Mesodermal cell (in vitro differentiated cells): ENCODE measurements around the gene CAVIN1.

Source experiments
- H3K27ac ChIP-seq: 2 replicates; pipeline ENCODE4 v1.7.0; 2013; ENCODE audit warnings: mild to moderate bottlenecking, low read depth, low read length, moderate library complexity; ENCODE audit not compliant: severe bottlenecking
- H3K36me3 ChIP-seq: 2 replicates; pipeline ENCODE4 v1.7.1; 2013; ENCODE audit warnings: mild to moderate bottlenecking, low read length, moderate library complexity; ENCODE audit not compliant: control insufficient read depth, insufficient read depth
- H3K4me1 ChIP-seq: one replicate; pipeline ENCODE4 v1.7.1; 2013; ENCODE audit warnings: mild to moderate bottlenecking, low read length; ENCODE audit not compliant: insufficient read depth, control insufficient read depth, poor library complexity, severe bottlenecking
- H3K4me3 ChIP-seq: 2 replicates; pipeline ENCODE4 v1.7.0; 2013; ENCODE audit warnings: low read length, control low read depth, mild to moderate bottlenecking; ENCODE audit not compliant: insufficient read depth, poor library complexity, severe bottlenecking; ENCODE audit errors: extremely low read depth
- H3K9me3 ChIP-seq: 2 replicates; pipeline ENCODE4 v1.7.1; 2013; ENCODE audit warnings: mild to moderate bottlenecking, low read length, moderate library complexity; ENCODE audit not compliant: control insufficient read depth
- WGBS, 2 experiments: methylation state at CpG; one replicate each; pipeline ENCODE4 v1.1.5; 2013; ENCODE audit warnings: missing lambda C conversion rate in 2 of 2; ENCODE audit not compliant: insufficient coverage in 2 of 2; 5-methylcytosine and 5-hydroxymethylcytosine counted together

Gene CAVIN1

DNA sequence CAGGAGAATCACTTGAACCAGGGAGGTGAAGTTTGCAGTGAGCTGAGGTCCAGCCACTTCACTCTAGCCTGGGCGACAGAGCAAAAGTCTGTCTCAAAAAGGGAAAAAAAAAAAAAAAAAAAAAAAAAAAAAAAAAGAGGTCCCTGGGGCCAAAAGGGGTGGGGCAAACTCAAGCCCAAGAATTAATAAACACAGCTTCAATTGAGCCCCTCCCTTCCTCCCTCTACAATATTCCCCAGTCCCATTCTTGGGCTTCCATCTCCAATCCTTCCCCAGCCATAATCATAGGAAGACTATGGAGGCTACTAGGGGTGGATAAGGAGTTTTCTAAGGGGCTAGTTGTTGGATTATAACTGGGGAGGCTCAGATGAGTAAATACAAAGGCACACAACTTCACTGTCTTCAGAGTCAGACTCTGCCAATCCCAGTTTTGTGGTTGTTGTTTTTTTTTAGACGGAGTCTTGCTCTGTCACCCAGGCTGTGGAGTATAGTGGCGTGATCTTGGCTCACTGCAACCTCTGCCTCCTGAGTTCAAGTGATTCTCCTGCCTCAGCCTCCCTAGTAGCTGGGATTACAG is 9.5 kb downstream of the CAVIN1 start:
- H3K4me1 ChIP-seq: peaks cover 26% of the 10 kb centered on the region
- WGBS, 2 experiments: 88 to 100% methylated on average over 2 to 3 of the region's 3 CpGs
- H3K27ac ChIP-seq: no peak overlapping the region
- no peaks in the 10 kb centered on the region for H3K9me3 ChIP-seq
- H3K4me3 ChIP-seq: no peak overlapping the region
- H3K36me3 ChIP-seq: peaks cover 43% of the 10 kb centered on the region

DNA sequence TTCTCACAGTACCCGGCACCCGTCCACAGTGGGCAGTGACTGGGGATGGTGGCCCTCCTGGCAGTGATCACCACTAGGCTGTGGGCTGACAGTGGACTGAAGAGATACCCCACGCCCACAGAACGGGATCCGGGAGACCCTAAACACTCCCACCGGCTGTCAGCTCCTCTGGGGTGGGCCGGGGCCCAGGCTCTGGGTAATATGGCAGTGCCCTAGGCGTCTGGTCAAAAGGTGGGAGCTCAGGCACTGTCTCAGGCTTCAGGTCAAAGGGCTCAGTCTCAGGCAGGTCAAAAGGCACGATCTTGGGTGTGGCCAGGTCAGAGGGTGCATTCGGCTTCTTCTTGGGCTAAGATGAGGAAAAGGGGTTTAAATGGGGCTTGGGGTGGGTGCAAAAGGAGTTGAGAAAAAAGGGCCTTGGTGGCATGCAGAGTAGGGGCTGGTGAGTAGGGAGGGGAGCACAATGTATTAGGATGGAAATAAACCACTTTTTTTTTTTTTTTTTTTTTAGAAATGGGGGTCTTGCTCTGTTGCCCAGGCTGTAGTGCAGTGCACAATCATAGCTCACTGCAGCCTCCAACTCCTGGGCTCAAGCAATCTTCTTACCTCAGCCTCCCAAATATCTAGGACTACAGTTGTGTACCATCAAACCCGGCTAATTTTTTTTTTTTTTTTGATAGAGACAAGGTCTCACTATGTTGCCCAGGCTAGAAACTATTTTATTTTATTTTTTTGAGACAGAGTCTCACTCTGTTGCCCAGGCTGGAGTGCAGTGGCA is 11.0 kb downstream of the CAVIN1 start:
- peaks cover 40% of the 10 kb centered on the region for H3K4me1 ChIP-seq
- 97 to 98% methylated on average over 10 of the region's 11 CpGs for WGBS, 2 experiments
- peaks cover 35% of the 10 kb centered on the region for H3K36me3 ChIP-seq
- no peaks in the 10 kb centered on the region for H3K9me3 ChIP-seq
- H3K4me3 ChIP-seq: no peak overlapping the region
- no peak overlapping the region for H3K27ac ChIP-seq

- peaks cover 28% of the 10 kb centered on the region for H3K36me3 ChIP-seq
- no peaks in the 10 kb centered on the region for H3K9me3 ChIP-seq
- WGBS, 2 experiments: 95 to 100% methylated on average over 2 of the region's 4 CpGs
- H3K4me1 ChIP-seq: peaks cover 46% of the 10 kb centered on the region
- no peak overlapping the region for H3K27ac ChIP-seq
- H3K4me3 ChIP-seq: no peak overlapping the region
Observed at GRCh38 chr17:42411361-42411760, 11.7 kb downstream of the CAVIN1 start.

DNA sequence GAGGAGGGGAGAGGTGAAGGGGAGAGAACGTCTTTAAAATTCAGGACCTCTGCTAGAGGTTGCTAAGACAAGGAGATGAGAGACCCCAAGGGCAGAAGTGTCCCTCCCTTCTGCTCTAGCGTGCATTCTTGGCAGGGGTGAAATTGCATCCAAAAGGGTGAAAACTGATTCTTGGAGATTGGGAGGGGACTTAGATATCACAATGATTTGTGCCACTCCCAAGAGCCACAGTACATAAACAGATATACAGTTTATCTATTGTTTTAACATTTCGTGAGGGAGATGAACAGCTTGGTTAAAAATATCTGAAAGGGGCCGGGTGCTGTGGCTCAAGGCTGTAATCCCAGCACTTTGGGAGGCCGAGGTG is 12.8 kb downstream of the CAVIN1 start:
- Histone ChIP-seq H3K27ac (no peak overlapping the region), H3K9me3 (no peaks in the 10 kb centered on the region), H3K36me3 (peaks cover 31% of the 10 kb centered on the region), H3K4me3 (no peak overlapping the region), H3K4me1 (peaks cover 43% of the 10 kb centered on the region)
- 86 to 100% methylated on average over 1 to 5 of the region's 5 CpGs for WGBS, 2 experiments

DNA sequence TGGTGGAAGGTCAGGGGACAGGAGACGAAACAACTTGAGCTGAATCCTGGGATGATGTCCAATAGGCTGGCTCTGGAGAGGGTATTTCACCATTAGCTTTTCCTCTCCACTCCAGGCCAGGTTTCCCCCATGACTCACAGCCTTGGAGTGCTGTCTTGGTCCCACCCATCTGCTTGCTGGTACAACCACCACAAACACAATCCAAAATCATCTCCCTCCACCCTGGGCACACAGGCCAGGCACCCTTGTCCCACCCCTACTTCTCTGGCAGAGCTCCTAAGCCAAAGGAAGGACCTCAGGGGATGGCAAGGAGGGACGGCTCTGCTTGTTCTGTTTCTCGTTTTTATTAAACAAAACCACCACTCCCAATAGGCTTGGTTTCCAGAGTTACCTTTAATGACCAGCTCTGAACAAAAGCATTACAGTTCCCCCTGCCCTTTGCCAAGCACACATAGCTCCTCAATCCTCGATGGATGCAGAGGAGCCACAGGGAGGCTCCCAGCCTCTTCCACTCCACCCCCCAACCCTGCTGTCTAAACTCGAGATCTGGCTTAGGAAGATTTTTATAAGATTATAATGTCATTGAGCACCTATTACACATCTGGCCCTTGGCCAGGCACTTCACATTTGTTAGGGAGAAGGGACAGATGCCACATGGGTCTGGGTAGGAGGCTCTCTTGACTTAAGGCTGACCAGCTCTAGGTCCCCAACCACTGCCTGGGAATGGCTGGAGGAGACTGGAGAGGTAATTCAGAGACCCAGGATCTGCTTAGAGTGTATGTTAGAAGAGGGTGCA is 13.3 kb downstream of the CAVIN1 start:
- H3K4me1 ChIP-seq: peaks cover 43% of the 10 kb centered on the region
- H3K4me3 ChIP-seq: no peak overlapping the region
- WGBS, 2 experiments: 86 to 100% methylated on average over 1 to 3 of the region's 5 CpGs
- no peaks in the 10 kb centered on the region for H3K9me3 ChIP-seq
- H3K27ac ChIP-seq: peak overlapping the region; percentile 52
- peaks cover 33% of the 10 kb centered on the region for H3K36me3 ChIP-seq

DNA sequence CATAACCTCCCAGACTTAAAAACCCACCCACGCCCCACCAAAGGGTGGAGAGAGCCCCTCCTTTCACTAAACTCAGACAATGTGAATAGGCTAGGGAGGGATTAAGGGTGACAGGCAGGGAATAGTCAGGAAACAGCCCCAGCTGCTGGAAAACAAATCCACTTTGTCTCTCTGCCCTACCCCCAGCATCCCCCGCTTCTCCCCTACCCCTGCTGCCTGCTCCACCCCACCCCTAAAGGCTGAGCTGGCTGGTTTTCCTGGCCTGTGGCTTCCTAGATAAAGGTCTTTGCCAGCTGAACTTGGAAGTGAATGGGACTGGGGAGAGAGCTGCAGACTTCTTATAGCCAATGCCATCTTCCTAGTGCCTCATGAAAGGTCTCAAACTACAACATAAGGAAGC is 15.0 kb downstream of the CAVIN1 start:
- WGBS, 2 experiments: no CpG with 5 or more reads among the region's 2 CpGs
- peak overlapping the region; percentile 49 for H3K27ac ChIP-seq
- peaks cover 36% of the 10 kb centered on the region for H3K4me1 ChIP-seq
- H3K36me3 ChIP-seq: peaks cover 44% of the 10 kb centered on the region
- no peak overlapping the region for H3K4me3 ChIP-seq
- H3K9me3 ChIP-seq: no peaks in the 10 kb centered on the region

DNA sequence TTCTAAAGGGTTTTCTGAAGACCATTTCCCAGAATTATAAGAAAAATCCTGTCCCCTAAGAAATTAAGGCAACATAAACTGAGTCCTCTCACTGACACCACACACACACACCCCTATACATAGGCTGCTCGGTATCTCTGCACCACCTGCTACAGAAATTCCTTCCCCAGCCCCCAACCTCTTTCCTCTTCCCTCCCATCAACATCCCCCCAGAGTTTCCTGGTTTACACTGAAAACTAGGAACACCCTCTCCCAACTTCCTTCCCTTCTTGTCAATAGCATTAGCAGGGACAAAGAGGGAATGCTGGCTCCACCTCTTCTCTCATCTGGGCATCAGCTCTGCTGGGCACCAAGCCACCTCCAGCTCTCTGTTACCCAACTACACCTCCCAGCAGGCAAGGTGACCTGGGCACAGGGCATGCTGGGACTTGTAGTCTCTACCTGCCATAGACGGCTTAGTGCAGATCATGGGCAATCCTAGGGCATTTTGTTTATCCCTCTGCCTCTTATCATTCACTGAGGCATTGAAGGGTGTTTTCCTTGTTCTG is 15.7 kb downstream of the CAVIN1 start:
- Histone ChIP-seq H3K4me3 (no peak overlapping the region), H3K36me3 (peaks cover 51% of the 10 kb centered on the region), H3K9me3 (no peaks in the 10 kb centered on the region), H3K4me1 (peaks cover 41% of the 10 kb centered on the region), H3K27ac (peak overlapping the region; percentile 62)
- WGBS, 2 experiments: 22 to 60% methylated on average over 1 of the region's 2 CpGs

- WGBS, 2 experiments: 90 to 100% methylated on average over 3 to 4 of the region's 5 CpGs
- H3K4me3 ChIP-seq: no peak overlapping the region
- peaks cover 43% of the 10 kb centered on the region for H3K4me1 ChIP-seq
- no peaks in the 10 kb centered on the region for H3K9me3 ChIP-seq
- no peak overlapping the region for H3K27ac ChIP-seq
- H3K36me3 ChIP-seq: peaks cover 54% of the 10 kb centered on the region
Observed at GRCh38 chr17:42406615-42407288, 16.3 kb downstream of the CAVIN1 start.

GRCh38 chr17:42405963-42406495 is 17.0 kb downstream of the CAVIN1 start:
- H3K9me3 ChIP-seq: no peaks in the 10 kb centered on the region
- H3K4me1 ChIP-seq: peaks cover 43% of the 10 kb centered on the region
- whole genome bisulfite sequencing, 2 experiments: 64 to 72% methylated on average over 21 to 22 of the region's 26 CpGs

GRCh38 chr17:42405076-42405475 is 18.0 kb downstream of the CAVIN1 start:
- Histone ChIP-seq H3K4me1 (peaks cover 39% of the 10 kb centered on the region), H3K4me3 (no peak overlapping the region), H3K27ac (no peak overlapping the region), H3K9me3 (no peaks in the 10 kb centered on the region), H3K36me3 (peaks cover 43% of the 10 kb centered on the region)
- WGBS, 2 experiments: 96 to 97% methylated on average over 20 to 31 of the region's 35 CpGs

More at GRCh38 chr17:42405963-42406495, 17.0 kb downstream of the CAVIN1 start:
- Histone ChIP-seq H3K27ac (no peak overlapping the region), H3K36me3 (peaks cover 48% of the 10 kb centered on the region), H3K4me3 (no peak overlapping the region)
